GM18868 (cell line): ENCODE data around the gene GNAQ.
"Not testable (repeated sequence)": the region's sequence is repeated elsewhere in the genome, so short reads cannot be mapped to it uniquely, and the experiment has no call there.

ENCODE experiments used
- ATAC-seq: cut with Tn5 transposase; IDR thresholded peaks from one replicate; pipeline ENCODE4 v1.9.1; 2021; ENCODE audit warnings: mild to moderate bottlenecking, moderate library complexity; ENCODE audit not compliant: unreplicated experiment

Gene GNAQ

GRCh38 chr9:77798140-77798539 is 233.5 kb downstream of the GNAQ start:
- ATAC-seq = no peak

GRCh38 chr9:77794985-77795384 is 236.6 kb downstream of the GNAQ start:
- no peak for ATAC-seq

- no peak for ATAC-seq
Observed at GRCh38 chr9:77793849-77794248, 237.8 kb downstream of the GNAQ start.

- ATAC-seq = no peak
Observed at GRCh38 chr9:77789891-77790290, 241.7 kb downstream of the GNAQ start.

GRCh38 chr9:77785341-77785740 is 246.3 kb downstream of the GNAQ start:
- no peak for ATAC-seq

- no peak for ATAC-seq
Observed at GRCh38 chr9:77783518-77783917, 248.1 kb downstream of the GNAQ start.

- no peak for ATAC-seq
Observed at GRCh38 chr9:77779010-77779409, 252.6 kb downstream of the GNAQ start.

GRCh38 chr9:77773381-77773780 is 258.2 kb downstream of the GNAQ start:
- ATAC-seq = no peak

- no peak for ATAC-seq
Observed at GRCh38 chr9:77772646-77773045, 259.0 kb downstream of the GNAQ start.

- no peak for ATAC-seq
Observed at GRCh38 chr9:77771171-77771570, 260.4 kb downstream of the GNAQ start.

GRCh38 chr9:77770340-77770739 is 261.3 kb downstream of the GNAQ start:
- ATAC-seq = no peak

GRCh38 chr9:77769246-77769645 is 262.4 kb downstream of the GNAQ start:
- ATAC-seq = no peak

GRCh38 chr9:77766587-77766986 is 265.0 kb downstream of the GNAQ start:
- ATAC-seq = no peak

- no peak for ATAC-seq
Observed at GRCh38 chr9:77765781-77766259, 265.8 kb downstream of the GNAQ start.

- no peak for ATAC-seq
Observed at GRCh38 chr9:77764894-77765780, 266.5 kb downstream of the GNAQ start.

GRCh38 chr9:77763566-77763965 is 268.0 kb downstream of the GNAQ start:
- ATAC-seq = no peak

- ATAC-seq = not testable (repeated sequence)
Observed at GRCh38 chr9:77760919-77761318, 270.7 kb downstream of the GNAQ start.

GRCh38 chr9:77759391-77759790 is 272.2 kb downstream of the GNAQ start:
- no peak for ATAC-seq

GRCh38 chr9:77756449-77756848 is 275.2 kb downstream of the GNAQ start:
- no peak for ATAC-seq

GRCh38 chr9:77753180-77753579 is 278.4 kb downstream of the GNAQ start:
- ATAC-seq = no peak

GRCh38 chr9:77752554-77752953 is 279.1 kb downstream of the GNAQ start:
- no peak for ATAC-seq

- no peak for ATAC-seq
Observed at GRCh38 chr9:77751341-77752091, 280.1 kb downstream of the GNAQ start.
